Measurements from ENCODE around the gene BANK1.

DNA sequence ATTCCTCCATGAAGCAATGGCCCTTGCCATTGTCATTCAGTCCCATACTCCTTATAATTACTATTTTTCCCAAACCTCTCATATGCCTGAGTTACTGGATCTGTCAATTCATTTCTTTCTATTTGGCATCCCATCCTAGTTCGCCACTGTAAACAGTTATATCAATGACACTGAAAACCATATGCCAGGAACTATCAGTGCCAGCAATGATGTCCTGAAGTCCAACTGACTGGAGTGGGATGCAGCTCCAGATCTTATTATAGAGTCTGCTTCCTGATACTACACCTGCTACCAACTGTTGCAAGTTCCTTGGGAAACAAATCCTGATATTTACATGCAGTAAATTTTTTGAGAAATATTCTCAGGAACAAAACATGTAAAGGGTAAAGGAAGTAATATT, 27.0 kb upstream of the BANK1 start:
- TF ChIP-seq POLR2AphosphoS5 (IDR thresholded peaks at IDR 0.05; ENCODE audit: insufficient read depth in 1 of 2, low read depth in 1 of 2) = no peak
- TF ChIP-seq CTCF (IDR thresholded peaks at IDR 0.05) = no peak

Data from vagina (tissue), 2 donors.